OCI-LY1 (cell line): ENCODE results near the gene SAMD8.
"Not testable (repeated sequence)": the region's sequence is repeated elsewhere in the genome, so short reads cannot be mapped to it uniquely, and the experiment has no call there.

Experiments
- H2AFZ ChIP-seq: fragments of 200-600 bp; sonication (generic), shearing (Covaris generic); 2 replicates; pipeline ENCODE4 v1.6.0; 2014; ENCODE audit warnings: antibody characterized with exemption, mild to moderate bottlenecking, low read length
- H3F3A ChIP-seq: fragments of 200-600 bp; sonication (generic), shearing (Covaris generic); 2 replicates; pipeline ENCODE4 v1.6.0; 2014; ENCODE audit warnings: mild to moderate bottlenecking, antibody characterized with exemption, low read length, moderate library complexity; ENCODE audit not compliant: insufficient read depth
- H3K27ac ChIP-seq: fragments of 200-600 bp; sonication (generic); 2 replicates; pipeline ENCODE4 v1.5.1; 2014; ENCODE audit warnings: low read length, mixed run types, mild to moderate bottlenecking, low read depth; ENCODE audit not compliant: poor library complexity, severe bottlenecking
- H3K27me3 ChIP-seq: fragments of 200-600 bp; sonication (generic); 2 replicates; pipeline ENCODE4 v1.6.0; 2014; ENCODE audit warnings: antibody characterized with exemption, mild to moderate bottlenecking, low read length, moderate library complexity; ENCODE audit not compliant: insufficient read depth
- H3K36me3 ChIP-seq: fragments of 200-600 bp; sonication (generic); 2 replicates; pipeline ENCODE4 v1.6.1; 2014; ENCODE audit warnings: mild to moderate bottlenecking, antibody characterized with exemption, low read length, moderate library complexity, mixed read lengths; ENCODE audit not compliant: insufficient read depth
- H3K4me1 ChIP-seq: fragments of 200-600 bp; sonication (generic); 2 replicates; pipeline ENCODE4 v1.5.1; 2014; ENCODE audit warnings: mild to moderate bottlenecking, low read length, moderate library complexity; ENCODE audit not compliant: insufficient read depth, severe bottlenecking
- H3K4me2 ChIP-seq: fragments of 200-600 bp; sonication (generic), shearing (Covaris generic); 2 replicates; pipeline ENCODE4 v1.6.1; 2014; ENCODE audit warnings: low read length
- H3K4me3 ChIP-seq: fragments of 200-600 bp; sonication (generic); 2 replicates; pipeline ENCODE4 v1.5.1; 2014; ENCODE audit warnings: low read length, low read depth, mild to moderate bottlenecking, mixed read lengths; ENCODE audit not compliant: poor library complexity, severe bottlenecking
- H3K79me2 ChIP-seq: fragments of 200-600 bp; shearing (Covaris generic); 2 replicates; pipeline ENCODE4 v1.6.1; 2016; ENCODE audit warnings: mixed run types, low read length, mixed read lengths; ENCODE audit not compliant: insufficient read depth
- H3K9ac ChIP-seq: fragments of 200-600 bp; sonication (generic), shearing (Covaris generic); 2 replicates; pipeline ENCODE4 v1.6.1; 2014; ENCODE audit warnings: mild to moderate bottlenecking, low read length, mixed read lengths
- H3K9me2 ChIP-seq: fragments of 200-600 bp; sonication (generic), shearing (Covaris generic); 2 replicates; pipeline ENCODE4 v1.6.1; 2014; ENCODE audit warnings: low read depth, mild to moderate bottlenecking, low read length, mixed read lengths
- H3K9me3 ChIP-seq: fragments of 200-600 bp; shearing (Covaris generic); 2 replicates; pipeline ENCODE4 v1.6.1; 2014; ENCODE audit warnings: low read length, mixed read lengths
- H4K20me1 ChIP-seq: fragments of 200-600 bp; sonication (generic), shearing (Covaris generic); 2 replicates; pipeline ENCODE4 v1.6.0; 2016; ENCODE audit warnings: mild to moderate bottlenecking, low read length; ENCODE audit not compliant: insufficient read depth
- CTCF ChIP-seq: fragments of 200-600 bp; sonication (generic), shearing (Covaris generic); IDR thresholded peaks from 2 replicates; pipeline ENCODE4 v1.5.1; 2017; ENCODE audit warnings: mild to moderate bottlenecking, antibody characterized with exemption, low read length, moderate library complexity, mixed read lengths
- EZH2 ChIP-seq: fragments of 200-600 bp; sonication (generic), shearing (Covaris generic); IDR thresholded peaks from 2 replicates; pipeline ENCODE4 v1.8.0; 2017; ENCODE audit warnings: borderline replicate concordance, mixed run types, mild to moderate bottlenecking, antibody characterized with exemption, low read length, moderate library complexity, mixed read lengths

The SAMD8 gene

GRCh38 chr10:75202321-75203045, 91.0 kb downstream of the SAMD8 start:
- Histone ChIP-seq H3K9ac (no peak overlapping the region), H3K36me3 (no peaks in the 10 kb centered on the region; the same call in 1 of the 2 replicates), H3K27ac (no peak overlapping the region), H2AFZ (no peak overlapping the region), H3K9me3 (no peaks in the 10 kb centered on the region), H3K79me2 (no peaks in the 10 kb centered on the region), H4K20me1 (no peaks in the 10 kb centered on the region), H3K4me1 (no peaks in the 10 kb centered on the region), H3F3A (no peaks in the 10 kb centered on the region), H3K4me2 (no peak overlapping the region), H3K4me3 (no peak overlapping the region), H3K27me3 (no peaks in the 10 kb centered on the region), H3K9me2 (no peaks in the 10 kb centered on the region)
- TF ChIP-seq CTCF = no peak
- no peak for TF ChIP-seq EZH2

GRCh38 chr10:75203046-75203620, 91.7 kb downstream of the SAMD8 start:
- H3K9me3 ChIP-seq, H3K36me3 ChIP-seq, H4K20me1 ChIP-seq, H3K4me3 ChIP-seq, H3K9ac ChIP-seq, H3K9me2 ChIP-seq, H3F3A ChIP-seq, H3K4me2 ChIP-seq, H3K27me3 ChIP-seq, H3K4me1 ChIP-seq, H3K79me2 ChIP-seq, H3K27ac ChIP-seq, H2AFZ ChIP-seq: not testable (repeated sequence)

- Histone ChIP-seq H3K27ac (no peak overlapping the region), H2AFZ (no peak overlapping the region), H3K9me2 (no peaks in the 10 kb centered on the region), H3F3A (no peaks in the 10 kb centered on the region), H3K4me2 (no peak overlapping the region), H3K9ac (no peak overlapping the region), H3K36me3 (no peaks in the 10 kb centered on the region; the same call in 1 of the 2 replicates), H4K20me1 (no peaks in the 10 kb centered on the region), H3K4me1 (no peaks in the 10 kb centered on the region), H3K79me2 (no peaks in the 10 kb centered on the region), H3K27me3 (no peaks in the 10 kb centered on the region), H3K4me3 (no peak overlapping the region), H3K9me3 (no peaks in the 10 kb centered on the region)
- TF ChIP-seq CTCF (no peak), EZH2 (no peak)
Observed at GRCh38 chr10:75203724-75204123, 92.3 kb downstream of the SAMD8 start.

- Histone ChIP-seq H3K4me1 (peaks cover 11% of the 10 kb centered on the region), H3F3A (no peaks in the 10 kb centered on the region), H3K4me3 (no peak overlapping the region), H3K4me2 (no peak overlapping the region), H3K27me3 (no peaks in the 10 kb centered on the region), H3K79me2 (peaks cover 1% of the 10 kb centered on the region), H3K36me3 (no peaks in the 10 kb centered on the region; the same call in 1 of the 2 replicates), H3K27ac (no peak overlapping the region), H4K20me1 (no peaks in the 10 kb centered on the region), H3K9me3 (no peaks in the 10 kb centered on the region), H3K9ac (no peak overlapping the region), H2AFZ (no peak overlapping the region), H3K9me2 (no peaks in the 10 kb centered on the region)
- TF ChIP-seq CTCF (no peak), EZH2 (no peak)
Observed at GRCh38 chr10:75205908-75206307, 94.5 kb downstream of the SAMD8 start.

- H3F3A ChIP-seq, H3K27ac ChIP-seq, H2AFZ ChIP-seq, H3K4me3 ChIP-seq, H3K4me2 ChIP-seq, H3K79me2 ChIP-seq, H3K9me3 ChIP-seq, H3K27me3 ChIP-seq, H3K9ac ChIP-seq, H4K20me1 ChIP-seq, H3K36me3 ChIP-seq, H3K9me2 ChIP-seq: not testable (repeated sequence)
- H3K4me1 ChIP-seq = peaks cover 14% of the 10 kb centered on the region
Observed at GRCh38 chr10:75206638-75207037, 95.2 kb downstream of the SAMD8 start.
